GM12878 (cell line): ENCODE measurements around the gene DCAF8. TPM values are rescaled to one million over a fixed set of nuclear protein-coding genes. Genes with fewer than 3 reads are reported as not detected.

Experiments
- ATAC-seq: fragments of 200-7000 bp; cut with Tn5 transposase; 3 replicates; pipeline ENCODE4 v1.9.1; 2020; ENCODE audit warnings: mild to moderate bottlenecking, moderate library complexity
- BruUV-seq: library from RNA; stranded (reverse); fragments of 400-500 nt; replicated peaks from 2 replicates; lab custom pipeline; 2021; lab: Mats Ljungman, UMichigan
- CTCF ChIA-PET: fragments of 300-600 bp; sonication (Branson Sonifier 250); formaldehyde crosslinking; extraction: SDS; loops from one replicate; lab custom pipeline; 2021; ENCODE audit warnings: inconsistent platforms; lab: Yijun Ruan, JAX
- POLR2A ChIA-PET: fragments of 350-600 bp; formaldehyde crosslinking; extraction: SDS; loops from one replicate; lab custom pipeline; 2021; ENCODE audit warnings: inconsistent platforms; lab: Charles Lee
- RAD21 ChIA-PET: fragments of 300-600 bp; sonication (Branson Sonifier 250); formaldehyde crosslinking; loops from one replicate; lab custom pipeline; 2023; ENCODE audit warnings: antibody characterized with exemption; ENCODE audit not compliant: unreplicated experiment; lab: Charles Lee
- SMC1A ChIA-PET: fragments of 300-600 bp; sonication (Branson Sonifier 250); formaldehyde crosslinking; loops from one replicate; lab custom pipeline; 2023; ENCODE audit not compliant: unreplicated experiment, uncharacterized antibody; lab: Charles Lee
- DNase-seq: peaks from one replicate; pipeline ENCODE4 v3.0.0-alpha.2; 2011; ENCODE audit warnings: low read depth, low spot score
- FAIRE-seq: peaks from 3 replicates; lab custom pipeline; 2011; peaks lifted over from hg19 to GRCh38; lab: Jason Lieb, UNC
- H2AFZ ChIP-seq: 2 replicates; pipeline ENCODE4 v1.6.0; 2011; ENCODE audit warnings: low read depth, low read length, control low read depth; ENCODE audit not compliant: control insufficient read depth
- H3K27ac ChIP-seq: 2 replicates; pipeline ENCODE4 v1.5.1; 2011; ENCODE audit warnings: control low read depth; ENCODE audit not compliant: control insufficient read depth, insufficient read depth
- H3K27me3 ChIP-seq, 2 experiments: replicated peaks in 1 of 2; 2 replicates each; pipeline versions ENCODE4 v1.6.0 to v1.6.1; 2011; ENCODE audit warnings: low read length in 1 of 2; ENCODE audit not compliant: control insufficient read depth in 2 of 2, insufficient read depth in 2 of 2
- H3K36me3 ChIP-seq, 2 experiments: 2 replicates each; pipeline ENCODE4 v1.5.1; 2011; ENCODE audit warnings: low read length in 1 of 2; ENCODE audit not compliant: control insufficient read depth in 2 of 2, insufficient read depth in 2 of 2
- H3K4me1 ChIP-seq: 2 replicates; pipeline ENCODE4 v1.6.1; 2011; ENCODE audit warnings: mild to moderate bottlenecking, low read length, moderate library complexity, mixed read lengths; ENCODE audit not compliant: control insufficient read depth, insufficient read depth
- H3K4me2 ChIP-seq: 2 replicates; pipeline ENCODE4 v1.6.0; 2011; ENCODE audit warnings: control low read depth; ENCODE audit not compliant: control insufficient read depth, insufficient read depth
- H3K4me3 ChIP-seq: fragments of 200-600 bp; sonication (generic); 2 replicates; pipeline ENCODE4 v1.5.1; 2016
- H3K79me2 ChIP-seq: 2 replicates; pipeline ENCODE4 v1.6.0; 2011; ENCODE audit warnings: low read length; ENCODE audit not compliant: control insufficient read depth, insufficient read depth
- H3K9ac ChIP-seq: 2 replicates; pipeline ENCODE4 v1.8.0; 2011; ENCODE audit warnings: low read length, control low read depth, mixed read lengths; ENCODE audit not compliant: control insufficient read depth, insufficient read depth
- H3K9me3 ChIP-seq: replicated peaks from 3 replicates; pipeline ENCODE4 v1.5.1; 2011; ENCODE audit warnings: mild to moderate bottlenecking, low read length; ENCODE audit not compliant: control insufficient read depth, insufficient read depth
- H4K20me1 ChIP-seq: 2 replicates; pipeline ENCODE4 v1.6.0; 2011; ENCODE audit not compliant: control insufficient read depth, insufficient read depth
- BHLHE40 ChIP-seq, 2 experiments: fragments of 450-650 bp in 1 of 2; IDR thresholded peaks; 2 replicates each; pipeline ENCODE4 v1.6.1; 2011 to 2017; ENCODE audit warnings: low read depth in 2 of 2, borderline replicate concordance in 1 of 2, improper control_type of control experiment in 1 of 2, low read length in 1 of 2, mild to moderate bottlenecking in 1 of 2
- CHD2 ChIP-seq: IDR thresholded peaks from 2 replicates; pipeline ENCODE4 v1.6.1; 2011; ENCODE audit warnings: low read depth, low read length, improper control_type of control experiment, borderline replicate concordance
- EP300 ChIP-seq, 2 experiments: fragments of 150-350 bp in 1 of 2; IDR thresholded peaks; 2 replicates each; pipeline ENCODE4 v1.6.1; 2011 to 2012; ENCODE audit warnings: low read depth in 2 of 2, low read length in 2 of 2, borderline replicate concordance in 1 of 2, improper control_type of control experiment in 1 of 2, inconsistent platforms in 1 of 2; ENCODE audit not compliant: control insufficient read depth in 1 of 2
- FOXM1 ChIP-seq: IDR thresholded peaks from 2 replicates; pipeline ENCODE4 v1.6.1; 2012; ENCODE audit warnings: low read depth, mild to moderate bottlenecking, inconsistent platforms, low read length, moderate library complexity
- GABPA ChIP-seq: IDR thresholded peaks from 2 replicates; pipeline ENCODE4 v1.6.1; 2014; ENCODE audit warnings: antibody characterized with exemption, low read depth, mild to moderate bottlenecking, inconsistent platforms
- HCFC1 ChIP-seq: fragments of 150-350 bp; IDR thresholded peaks from 2 replicates; pipeline ENCODE4 v1.6.1; 2014; ENCODE audit warnings: low read length
- IKZF2 ChIP-seq, 2 experiments: fragments of 450-650 bp; IDR thresholded peaks; 2 replicates each; pipeline ENCODE4 v1.6.1; 2017; ENCODE audit warnings: mild to moderate bottlenecking in 2 of 2, moderate library complexity in 2 of 2
- KLF5 ChIP-seq: fragments of 450-650 bp; IDR thresholded peaks from 2 replicates; pipeline ENCODE4 v1.6.1; 2014; ENCODE audit warnings: mild to moderate bottlenecking; ENCODE audit not compliant: partially characterized antibody
- NBN ChIP-seq: fragments of 450-650 bp; IDR thresholded peaks from 2 replicates; pipeline ENCODE4 v1.6.1; 2016
- NR2C2 ChIP-seq: IDR thresholded peaks from 2 replicates; pipeline ENCODE4 v1.6.1; 2011; ENCODE audit warnings: borderline replicate concordance, low read depth; ENCODE audit not compliant: control insufficient read depth, insufficient read length
- PAX5 ChIP-seq: IDR thresholded peaks from 2 replicates; pipeline ENCODE4 v1.6.1; 2011; ENCODE audit warnings: low read depth, low read length, borderline replicate concordance
- POLR2AphosphoS5 ChIP-seq: IDR thresholded peaks from 2 replicates; pipeline ENCODE4 v1.6.1; 2011; ENCODE audit warnings: mild to moderate bottlenecking, low read length, inconsistent platforms
- RCOR1 ChIP-seq: conservative IDR thresholded peaks from 2 replicates; pipeline ENCODE4 v1.6.1; 2012; ENCODE audit warnings: low read depth, low read length, improper control_type of control experiment
- SMAD1 ChIP-seq: fragments of 450-650 bp; IDR thresholded peaks from 2 replicates; pipeline ENCODE4 v1.6.1; 2018; ENCODE audit warnings: mild to moderate bottlenecking, low read depth; ENCODE audit not compliant: partially characterized antibody
- TCF12 ChIP-seq: IDR thresholded peaks from 2 replicates; pipeline ENCODE4 v1.6.1; 2011; ENCODE audit warnings: low read depth, mild to moderate bottlenecking, low read length
- WGBS: methylation state at CpG from one replicate; pipeline ENCODE4 v1.1.6; 2016; ENCODE audit warnings: low lambda C conversion rate; ENCODE audit not compliant: insufficient replicate concordance, insufficient coverage; ENCODE audit errors: missing lambda C conversion rate; 5-methylcytosine and 5-hydroxymethylcytosine counted together
- in situ Hi-C: fragments of 300-500 bp; cut with MboI; formaldehyde crosslinking; loops from 9 replicates; pipeline ENCODE4 v1.14.3; 2018; ENCODE audit warnings: mixed read lengths
- intact Hi-C: fragments of 100-400 bp; cut with micrococcal nuclease; formaldehyde crosslinking; loops from one replicate; pipeline ENCODE4 v1.14.2; 2022; ENCODE audit not compliant: unreplicated experiment
- polyA plus RNA-seq, 11 experiments: library from polyadenylated mRNA; depleted of rRNA in 4 of 11; unstranded in 6 of 11; stranded (reverse) in 5 of 11; fragments of >200 nt; fragmentation: Nextera tagmentation in 4 of 11; fragmentation: Illumina TruSeq in 1 of 11; extraction: Ambion mirVana in 4 of 11; extraction: Trizol in 1 of 11; gene quantifications; 1 replicate in 1 of 11; 2 replicates in 10 of 11; pipeline versions ENCODE4 v1.2.1 to v1.2.3, GENCODE V29; 2011 to 2016; ENCODE audit warnings: inconsistent platforms in 2 of 11, missing spikeins in 2 of 11, low read depth in 1 of 11
- total RNA-seq, 4 experiments: library from RNA; depleted of rRNA in 3 of 4; stranded (reverse); fragments of >200 nt in 3 of 4; fragmentation: Illumina TruSeq in 1 of 4; extraction: Trizol in 1 of 4; gene quantifications; 2 replicates each; pipeline versions ENCODE4 v1.2.1 to v1.2.3, GENCODE V29; 2013 to 2021
- TF ChIP-seq, protein P1 (sequence below): fragments of 450-650 bp; IDR thresholded peaks from 2 replicates; pipeline ENCODE4 v1.6.1; 2017; ENCODE audit warnings: mild to moderate bottlenecking, moderate library complexity
- TF ChIP-seq, protein P2 (sequence below): fragments of 450-650 bp; IDR thresholded peaks from 2 replicates; pipeline ENCODE4 v1.6.1; 2017; ENCODE audit warnings: low read depth, mild to moderate bottlenecking, moderate library complexity

The DCAF8 gene
- total and polyA plus RNA-seq, 10 of the 15 experiments (the other 5 are each of a cell fraction or from before 2014, with no cell fraction given): 10.4 to 152 (median 84.6) TPM

DNA sequence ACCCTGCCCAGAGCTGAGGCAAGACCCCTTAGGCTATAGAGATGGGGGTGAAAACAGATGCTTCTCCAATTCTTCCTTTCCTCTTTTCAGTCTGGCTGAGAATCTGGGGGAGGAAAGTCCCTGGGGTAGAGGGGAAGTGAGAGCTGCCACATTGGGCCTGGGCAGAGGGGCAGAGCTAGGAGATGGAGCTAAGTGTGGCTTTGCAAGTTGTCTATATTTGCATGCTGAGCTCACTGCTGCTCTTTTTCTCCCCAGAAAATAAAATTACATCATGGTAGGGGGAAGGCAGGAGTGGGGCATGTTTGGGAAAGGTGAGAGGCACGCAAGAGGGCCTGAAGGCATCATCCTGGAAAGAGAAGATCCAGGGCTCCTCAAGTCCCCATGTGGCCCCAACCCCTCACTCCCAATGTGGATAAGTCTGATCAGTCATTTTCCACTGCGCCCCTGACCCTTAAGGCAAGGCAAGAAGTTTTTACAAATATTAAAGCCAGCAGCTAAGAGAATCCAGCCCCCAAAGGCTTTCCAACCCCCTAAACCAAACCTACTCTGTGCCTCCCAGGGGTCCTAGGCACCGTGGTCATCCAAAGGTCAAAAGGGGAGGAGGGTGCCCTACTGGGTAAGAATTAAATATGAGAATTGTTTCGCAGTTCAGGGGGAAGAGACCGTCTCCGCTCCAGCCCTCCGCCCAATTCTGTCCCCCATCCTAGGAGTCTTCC lies 57.7 kb downstream of the DCAF8 start:
- peak overlapping the region; percentile 49 for H3K4me3 ChIP-seq
- ChIA-PET RAD21 (interaction anchor here (0.5 to 10.6 kb wide), 19 partner anchors 9 to 174 kb away, joined by 3 to 89 read pairs (median 3); partner anchors contain the start of genes CASQ1, DCAF8 and IGSF8), POLR2A (interaction anchor here (0.6 to 2.6 kb wide), 13 partner anchors 9 to 1128 kb away, joined by 3 to 15 read pairs (median 5); partner anchors contain the start of genes AIM2 and IGSF8), SMC1A (interaction anchor here (0.8 to 11.5 kb wide), 14 partner anchors 9 to 139 kb away, joined by 3 to 95 read pairs (median 6); partner anchors contain the start of genes DCAF8, NCSTN and PEX19), CTCF (interaction anchor here (0.6 to 8.9 kb wide), 18 partner anchors 11 to 381 kb away, joined by 3 to 89 read pairs (median 5); partner anchors contain the start of genes CASQ1 and DCAF8)
- no peaks in the 10 kb centered on the region for H3K9me3 ChIP-seq
- WGBS: 0% methylated on average over 7 of the region's 7 CpGs
- ATAC-seq (peak; percentile 87), FAIRE-seq (peak; percentile 61), DNase-seq (peak; percentile 81)
- H3K36me3 ChIP-seq: peaks cover 2 to 5% of the 10 kb centered on the region in 2 experiments; a peak in 2 of 4 replicates
- peak overlapping the region; percentile 96 for H3K27ac ChIP-seq
- peak overlapping the region; percentile 87 for H3K9ac ChIP-seq
- no peaks in the 10 kb centered on the region for H3K27me3 ChIP-seq
- H3K4me1 ChIP-seq: peaks cover 26% of the 10 kb centered on the region
- peaks cover 33% of the 10 kb centered on the region for H3K79me2 ChIP-seq
- no peaks in the 10 kb centered on the region for H4K20me1 ChIP-seq
- H2AFZ ChIP-seq: peak overlapping the region; percentile 64
- intact Hi-C loops (no loop called here), in situ Hi-C loops (no loop called here)
- BruUV-seq: TSS peak; percentile 64
- peak overlapping the region; percentile 94 for H3K4me2 ChIP-seq
- TF ChIP-seq HCFC1 (no peak), IKZF2 (IDR thresholded peaks at IDR 0.05) (peak; percentile 99), POLR2AphosphoS5 (no peak; the same call in 1 of the 2 replicates), TCF12 (0 out of 2 replicates have a peak, but pooled peaks have one; percentile 33), KLF5 (no peak), NR2C2 (no peak), CHD2 (peak; percentile 53; the same call in 1 of the 2 replicates), NBN (peak; percentile 82), PAX5 (no peak), GABPA (no peak), BHLHE40 (IDR thresholded peaks at IDR 0.05; ENCODE audit: borderline replicate concordance in 1 of 2, low read depth in 2 of 2, low read length in 1 of 2) (peak; percentile 23 to 48; a peak in 3 of 4 replicates), SMAD1 (peak; percentile 30), FOXM1 (peak; percentile 60; the same call in 1 of the 2 replicates), RCOR1 (0 out of 2 replicates have a peak, but pooled peaks have one; percentile 69), EP300 (IDR thresholded peaks at IDR 0.05; ENCODE audit: borderline replicate concordance in 1 of 2, control insufficient read depth in 1 of 2, low read depth in 2 of 2, low read length in 2 of 2) (peak; percentile 60 to 90; a peak in 3 of 4 replicates)
- TF ChIP-seq, protein P1, sequence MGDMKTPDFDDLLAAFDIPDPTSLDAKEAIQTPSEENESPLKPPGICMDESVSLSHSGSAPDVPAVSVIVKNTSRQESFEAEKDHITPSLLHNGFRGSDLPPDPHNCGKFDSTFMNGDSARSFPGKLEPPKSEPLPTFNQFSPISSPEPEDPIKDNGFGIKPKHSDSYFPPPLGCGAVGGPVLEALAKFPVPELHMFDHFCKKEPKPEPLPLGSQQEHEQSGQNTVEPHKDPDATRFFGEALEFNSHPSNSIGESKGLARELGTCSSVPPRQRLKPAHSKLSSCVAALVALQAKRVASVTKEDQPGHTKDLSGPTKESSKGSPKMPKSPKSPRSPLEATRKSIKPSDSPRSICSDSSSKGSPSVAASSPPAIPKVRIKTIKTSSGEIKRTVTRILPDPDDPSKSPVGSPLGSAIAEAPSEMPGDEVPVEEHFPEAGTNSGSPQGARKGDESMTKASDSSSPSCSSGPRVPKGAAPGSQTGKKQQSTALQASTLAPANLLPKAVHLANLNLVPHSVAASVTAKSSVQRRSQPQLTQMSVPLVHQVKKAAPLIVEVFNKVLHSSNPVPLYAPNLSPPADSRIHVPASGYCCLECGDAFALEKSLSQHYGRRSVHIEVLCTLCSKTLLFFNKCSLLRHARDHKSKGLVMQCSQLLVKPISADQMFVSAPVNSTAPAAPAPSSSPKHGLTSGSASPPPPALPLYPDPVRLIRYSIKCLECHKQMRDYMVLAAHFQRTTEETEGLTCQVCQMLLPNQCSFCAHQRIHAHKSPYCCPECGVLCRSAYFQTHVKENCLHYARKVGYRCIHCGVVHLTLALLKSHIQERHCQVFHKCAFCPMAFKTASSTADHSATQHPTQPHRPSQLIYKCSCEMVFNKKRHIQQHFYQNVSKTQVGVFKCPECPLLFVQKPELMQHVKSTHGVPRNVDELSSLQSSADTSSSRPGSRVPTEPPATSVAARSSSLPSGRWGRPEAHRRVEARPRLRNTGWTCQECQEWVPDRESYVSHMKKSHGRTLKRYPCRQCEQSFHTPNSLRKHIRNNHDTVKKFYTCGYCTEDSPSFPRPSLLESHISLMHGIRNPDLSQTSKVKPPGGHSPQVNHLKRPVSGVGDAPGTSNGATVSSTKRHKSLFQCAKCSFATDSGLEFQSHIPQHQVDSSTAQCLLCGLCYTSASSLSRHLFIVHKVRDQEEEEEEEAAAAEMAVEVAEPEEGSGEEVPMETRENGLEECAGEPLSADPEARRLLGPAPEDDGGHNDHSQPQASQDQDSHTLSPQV: no peak
- TF ChIP-seq, protein P2, sequence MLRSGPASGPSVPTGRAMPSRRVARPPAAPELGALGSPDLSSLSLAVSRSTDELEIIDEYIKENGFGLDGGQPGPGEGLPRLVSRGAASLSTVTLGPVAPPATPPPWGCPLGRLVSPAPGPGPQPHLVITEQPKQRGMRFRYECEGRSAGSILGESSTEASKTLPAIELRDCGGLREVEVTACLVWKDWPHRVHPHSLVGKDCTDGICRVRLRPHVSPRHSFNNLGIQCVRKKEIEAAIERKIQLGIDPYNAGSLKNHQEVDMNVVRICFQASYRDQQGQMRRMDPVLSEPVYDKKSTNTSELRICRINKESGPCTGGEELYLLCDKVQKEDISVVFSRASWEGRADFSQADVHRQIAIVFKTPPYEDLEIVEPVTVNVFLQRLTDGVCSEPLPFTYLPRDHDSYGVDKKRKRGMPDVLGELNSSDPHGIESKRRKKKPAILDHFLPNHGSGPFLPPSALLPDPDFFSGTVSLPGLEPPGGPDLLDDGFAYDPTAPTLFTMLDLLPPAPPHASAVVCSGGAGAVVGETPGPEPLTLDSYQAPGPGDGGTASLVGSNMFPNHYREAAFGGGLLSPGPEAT: peak; percentile 99
